Suprapubic skin (tissue), 3 donors: ENCODE measurements around the gene MAGEA6.
"Not testable (repeated sequence)": the region's sequence is repeated elsewhere in the genome, so short reads cannot be mapped to it uniquely, and the experiment has no call there.

Source experiments
- CTCF ChIP-seq, 2 donors: fragments of 200-600 bp in 1 of 2; fragments of 450-650 bp in 1 of 2; sonication (generic) in 1 of 2; IDR thresholded peaks; one replicate each; pipeline ENCODE4 v1.5.1; 2016 to 2019; ENCODE audit warnings: antibody characterized with exemption in 2 of 2, mild to moderate bottlenecking in 1 of 2, moderate library complexity in 1 of 2
- EP300 ChIP-seq: sonication (generic); formaldehyde crosslinking; IDR thresholded peaks from one replicate; pipeline ENCODE4 v1.6.1; 2017; ENCODE audit warnings: antibody characterized with exemption
- POLR2A ChIP-seq, 2 donors: fragments of 450-650 bp; IDR thresholded peaks; one replicate each; pipeline ENCODE4 v1.6.1; 2017; ENCODE audit warnings: antibody characterized with exemption in 2 of 2, mild to moderate bottlenecking in 2 of 2, moderate library complexity in 2 of 2

- TF ChIP-seq EP300; CTCF (IDR thresholded peaks at IDR 0.05); POLR2A (IDR thresholded peaks at IDR 0.05): not testable (repeated sequence)
These were observed 9.9 kb downstream of the MAGEA6 start for GRCh38 chrX:152759544-152759943.
